Measurements from ENCODE around the gene COX19. TPM values are rescaled to one million over a fixed set of nuclear protein-coding genes. Genes with fewer than 3 reads are reported as not detected.
A peak's percentile ranks its signal among the peaks of the same experiment; 100 is the strongest.

COX19 gene
- total RNA-seq, 1 experiment from 2014 or later, result 12.3 TPM

DNA sequence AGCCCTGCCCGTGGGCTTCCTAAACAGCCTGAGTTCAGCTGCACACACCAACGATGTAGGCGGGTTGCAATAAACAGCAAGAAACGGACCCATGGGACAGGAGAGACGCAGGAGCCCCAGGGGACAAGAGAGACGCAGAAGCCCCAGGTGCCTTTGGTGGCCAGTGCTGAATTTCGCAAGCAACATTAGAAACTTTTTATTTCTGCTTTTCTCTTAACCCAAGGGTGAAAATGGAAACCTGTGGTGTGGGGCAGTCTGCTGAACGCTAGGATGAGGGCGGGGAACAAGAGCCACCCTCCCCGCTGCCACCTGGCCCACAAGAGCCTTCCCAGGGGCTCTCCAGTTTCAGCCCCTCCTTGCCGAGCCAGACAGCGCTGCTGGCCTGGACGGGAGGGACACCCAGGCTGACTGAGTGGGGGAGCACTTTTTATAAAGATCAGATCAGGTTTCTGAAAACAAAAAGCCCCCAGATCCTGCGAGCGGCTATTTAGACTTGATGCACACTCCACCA, 49.0 kb upstream of the COX19 start:
- Histone ChIP-seq H3K79me1 (ENCODE audit: insufficient read depth, low read depth, low read length, poor library complexity, severe bottlenecking) (no peaks in the 10 kb centered on the region), H3K56ac (ENCODE audit: insufficient read length, low read depth, low read length) (no peak overlapping the region), H4K8ac (replicated peaks; ENCODE audit: insufficient read length, low read depth, low read length) (no peak overlapping the region), H3K4me2 (ENCODE audit: insufficient read depth, insufficient read length, low read length) (no peak overlapping the region), H4K5ac (ENCODE audit: insufficient read length, low read depth, low read length) (no peak overlapping the region), H2BK120ac (ENCODE audit: low read depth, low read length, poor library complexity, severe bottlenecking) (no peak overlapping the region), H4K20me1 (ENCODE audit: control insufficient read depth, insufficient read depth, insufficient read length) (no peaks in the 10 kb centered on the region), H3K4ac (ENCODE audit: low read depth, low read length) (no peak overlapping the region), H3K23ac (ENCODE audit: insufficient read length, low read depth, low read length) (no peak overlapping the region), H2BK12ac (ENCODE audit: insufficient read length, low read depth, low read length) (no peak overlapping the region), H4K91ac (ENCODE audit: insufficient read length, low read depth, low read length) (no peak overlapping the region), H2BK15ac (ENCODE audit: low read depth, low read length) (no peak overlapping the region), H3K79me2 (ENCODE audit: insufficient read depth, low read length) (no peaks in the 10 kb centered on the region), H3K18ac (ENCODE audit: insufficient read length, low read depth, low read length) (no peak overlapping the region), H2AK5ac (ENCODE audit: insufficient read length, low read length) (no peak overlapping the region), H2AFZ (ENCODE audit: low read length) (no peak overlapping the region), H3K4me1 (ENCODE audit: insufficient read depth, low read length) (no peaks in the 10 kb centered on the region), H2BK20ac (ENCODE audit: low read depth, low read length, poor library complexity, severe bottlenecking) (no peak overlapping the region), H3K23me2 (ENCODE audit: insufficient read length, low read depth, low read length, poor library complexity, severe bottlenecking) (no peaks in the 10 kb centered on the region), H3K27me3 (ENCODE audit: insufficient read depth, low read length) (no peaks in the 10 kb centered on the region), H3K9me3 (ENCODE audit: control insufficient read depth, low read depth, low read length) (no peaks in the 10 kb centered on the region), H3K27ac (ENCODE audit: insufficient read length, low read depth, low read length) (no peak overlapping the region), H3K14ac (ENCODE audit: insufficient read depth, low read length) (no peak overlapping the region), H3K9ac (ENCODE audit: extremely low read depth, insufficient read length, low read length) (no peak overlapping the region), H2BK5ac (ENCODE audit: insufficient read length, low read length) (no peak overlapping the region), H3T11ph (ENCODE audit: low read length) (no peak overlapping the region)
- Mint-ChIP-seq H3K4me3 (no peak overlapping the region), H3K36me3 (ENCODE audit: insufficient read depth in 1 of 3, low read depth in 3 of 3) (peaks cover 4 to 30% (median 7%) of the 10 kb centered on the region in 3 experiments), H3K27me3 (ENCODE audit: low read depth) (peaks cover 2% of the 10 kb centered on the region; the same call in 1 of the 2 replicates), H3K9me3 (no peaks in the 10 kb centered on the region), H3K4me1 (peaks cover 10 to 18% of the 10 kb centered on the region in 2 experiments), H3K27ac (peak overlapping the region in 2 of 3 experiments; percentile 75 to 85; a peak in 2 of 7 replicates)
- no peak for DNase-seq
- TF ChIP-seq, protein P1, sequence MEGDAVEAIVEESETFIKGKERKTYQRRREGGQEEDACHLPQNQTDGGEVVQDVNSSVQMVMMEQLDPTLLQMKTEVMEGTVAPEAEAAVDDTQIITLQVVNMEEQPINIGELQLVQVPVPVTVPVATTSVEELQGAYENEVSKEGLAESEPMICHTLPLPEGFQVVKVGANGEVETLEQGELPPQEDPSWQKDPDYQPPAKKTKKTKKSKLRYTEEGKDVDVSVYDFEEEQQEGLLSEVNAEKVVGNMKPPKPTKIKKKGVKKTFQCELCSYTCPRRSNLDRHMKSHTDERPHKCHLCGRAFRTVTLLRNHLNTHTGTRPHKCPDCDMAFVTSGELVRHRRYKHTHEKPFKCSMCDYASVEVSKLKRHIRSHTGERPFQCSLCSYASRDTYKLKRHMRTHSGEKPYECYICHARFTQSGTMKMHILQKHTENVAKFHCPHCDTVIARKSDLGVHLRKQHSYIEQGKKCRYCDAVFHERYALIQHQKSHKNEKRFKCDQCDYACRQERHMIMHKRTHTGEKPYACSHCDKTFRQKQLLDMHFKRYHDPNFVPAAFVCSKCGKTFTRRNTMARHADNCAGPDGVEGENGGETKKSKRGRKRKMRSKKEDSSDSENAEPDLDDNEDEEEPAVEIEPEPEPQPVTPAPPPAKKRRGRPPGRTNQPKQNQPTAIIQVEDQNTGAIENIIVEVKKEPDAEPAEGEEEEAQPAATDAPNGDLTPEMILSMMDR (conservative IDR thresholded peaks at IDR 0.05), result no peak
- no CpG with 5 or more reads among the region's 15 CpGs for WGBS (ENCODE audit: extremely low coverage, insufficient read length, low lambda C conversion rate)

Measured in H9 (cell line).